ENCODE results near the gene YWHAQ.

DNA sequence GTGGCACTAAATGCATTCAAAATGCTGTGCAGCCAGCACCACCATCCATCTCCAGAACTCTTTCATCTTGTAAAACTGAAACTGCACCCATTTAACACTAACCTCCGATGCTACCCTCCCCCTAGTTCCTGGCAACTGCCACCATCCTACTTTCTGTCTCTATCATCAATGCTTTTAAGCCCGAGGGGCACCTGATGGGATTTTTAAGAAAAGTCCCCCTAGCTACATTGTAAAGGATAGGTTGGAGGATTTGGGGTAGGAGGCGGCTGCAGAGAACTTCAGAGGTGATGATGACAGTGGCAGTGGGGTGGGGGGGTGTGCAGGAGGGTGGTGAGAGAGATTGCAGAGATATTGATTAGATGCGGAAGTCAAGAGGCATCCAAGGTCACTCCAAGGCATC lies 10.8 kb upstream of the YWHAQ start:
- TF ChIP-seq, protein P1, sequence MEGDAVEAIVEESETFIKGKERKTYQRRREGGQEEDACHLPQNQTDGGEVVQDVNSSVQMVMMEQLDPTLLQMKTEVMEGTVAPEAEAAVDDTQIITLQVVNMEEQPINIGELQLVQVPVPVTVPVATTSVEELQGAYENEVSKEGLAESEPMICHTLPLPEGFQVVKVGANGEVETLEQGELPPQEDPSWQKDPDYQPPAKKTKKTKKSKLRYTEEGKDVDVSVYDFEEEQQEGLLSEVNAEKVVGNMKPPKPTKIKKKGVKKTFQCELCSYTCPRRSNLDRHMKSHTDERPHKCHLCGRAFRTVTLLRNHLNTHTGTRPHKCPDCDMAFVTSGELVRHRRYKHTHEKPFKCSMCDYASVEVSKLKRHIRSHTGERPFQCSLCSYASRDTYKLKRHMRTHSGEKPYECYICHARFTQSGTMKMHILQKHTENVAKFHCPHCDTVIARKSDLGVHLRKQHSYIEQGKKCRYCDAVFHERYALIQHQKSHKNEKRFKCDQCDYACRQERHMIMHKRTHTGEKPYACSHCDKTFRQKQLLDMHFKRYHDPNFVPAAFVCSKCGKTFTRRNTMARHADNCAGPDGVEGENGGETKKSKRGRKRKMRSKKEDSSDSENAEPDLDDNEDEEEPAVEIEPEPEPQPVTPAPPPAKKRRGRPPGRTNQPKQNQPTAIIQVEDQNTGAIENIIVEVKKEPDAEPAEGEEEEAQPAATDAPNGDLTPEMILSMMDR (IDR thresholded peaks at IDR 0.05), result no peak
- no peak for TF ChIP-seq EZH2 (IDR thresholded peaks at IDR 0.05; ENCODE audit: borderline replicate concordance, insufficient read depth, low read depth, low read length, poor library complexity, severe bottlenecking)

All from B cell (primary cell).